HepG2 (cell line): ENCODE data around the gene SUCLG1. TPM values are rescaled to one million over a fixed set of nuclear protein-coding genes. Genes with fewer than 3 reads are reported as not detected.
A peak's percentile ranks its signal among the peaks of the same experiment; 100 is the strongest.

Source experiments
- CENPBD1 ChIP-seq: sonication (generic); formaldehyde crosslinking; IDR thresholded peaks from 2 replicates; pipeline ENCODE4 v1.8.0; 2022; ENCODE audit warnings: missing genetic modification reagents, low read depth, mild to moderate bottlenecking, borderline replicate concordance
- CENPT ChIP-seq: sonication (generic); formaldehyde crosslinking; IDR thresholded peaks from 2 replicates; pipeline ENCODE4 v1.8.0; 2022; ENCODE audit warnings: low read depth, mild to moderate bottlenecking, moderate library complexity, missing genetic modification reagents
- CENPX ChIP-seq: sonication (generic); formaldehyde crosslinking; IDR thresholded peaks from 2 replicates; pipeline ENCODE4 v1.9.0; 2021; ENCODE audit warnings: mild to moderate bottlenecking, missing genetic modification reagents, moderate library complexity
- CHD2 ChIP-seq: IDR thresholded peaks from 2 replicates; pipeline ENCODE4 v1.6.1; 2011; ENCODE audit warnings: low read depth, low read length, improper control_type of control experiment
- ETV6 ChIP-seq: sonication (generic); formaldehyde crosslinking; conservative IDR thresholded peaks from 2 replicates; pipeline ENCODE4 v1.4.0; 2020; ENCODE audit warnings: missing genetic modification reagents
- HIC2 ChIP-seq: sonication (generic); formaldehyde crosslinking; IDR thresholded peaks from 2 replicates; pipeline ENCODE4 v1.9.0; 2022; ENCODE audit warnings: low read depth, missing genetic modification reagents
- MAZ ChIP-seq, 2 experiments: sonication (generic) in 1 of 2; formaldehyde crosslinking in 1 of 2; IDR thresholded peaks; 2 replicates each; pipeline versions ENCODE4 v1.5.0 to v1.6.1; 2012 to 2020; ENCODE audit warnings: low read depth in 2 of 2, mild to moderate bottlenecking in 2 of 2, borderline replicate concordance in 1 of 2, improper control_type of control experiment in 1 of 2, low read length in 1 of 2, missing genetic modification reagents in 1 of 2, moderate library complexity in 1 of 2
- NFKB2 ChIP-seq: sonication (generic); formaldehyde crosslinking; IDR thresholded peaks from 2 replicates; pipeline ENCODE4 v1.4.0; 2020; ENCODE audit warnings: missing genetic modification reagents, borderline replicate concordance
- POLR2AphosphoS2 ChIP-seq: IDR thresholded peaks from 2 replicates; pipeline ENCODE4 v1.6.1; 2011; ENCODE audit warnings: low read depth, low read length, improper control_type of control experiment
- SOX13 ChIP-seq, 3 experiments: fragments of 450-650 bp in 1 of 3; sonication (generic) in 1 of 3; formaldehyde crosslinking in 1 of 3; IDR thresholded peaks in 2 of 3; conservative IDR thresholded peaks in 1 of 3; 2 replicates each; pipeline versions ENCODE4 v1.5.0 to v1.6.1; 2016 to 2020; ENCODE audit warnings: antibody characterized with exemption in 1 of 3, mild to moderate bottlenecking in 1 of 3, missing compliant biosample characterization in 1 of 3, missing genetic modification reagents in 1 of 3, moderate library complexity in 1 of 3
- ZFAT ChIP-seq: sonication (generic); formaldehyde crosslinking; conservative IDR thresholded peaks from 2 replicates; pipeline ENCODE4 v1.8.1; 2023; ENCODE audit warnings: missing genetic modification reagents, inconsistent platforms
- ZNF124 ChIP-seq: sonication (generic); formaldehyde crosslinking; IDR thresholded peaks from 2 replicates; pipeline ENCODE4 v1.4.0; 2020; ENCODE audit warnings: missing genetic modification reagents
- ZNF136 ChIP-seq: sonication (generic); formaldehyde crosslinking; IDR thresholded peaks from 2 replicates; pipeline ENCODE4 v1.8.1; 2022; ENCODE audit warnings: low read depth, mild to moderate bottlenecking, moderate library complexity, missing genetic modification reagents
- ZNF180 ChIP-seq: sonication (generic); formaldehyde crosslinking; IDR thresholded peaks from 2 replicates; pipeline ENCODE4 v1.4.0; 2020; ENCODE audit warnings: low read depth, missing genetic modification reagents, borderline replicate concordance
- ZNF235 ChIP-seq: sonication (generic); formaldehyde crosslinking; IDR thresholded peaks from 2 replicates; pipeline ENCODE4 v1.8.1; 2023; ENCODE audit warnings: mild to moderate bottlenecking, missing genetic modification reagents, borderline replicate concordance
- ZNF335 ChIP-seq: sonication (generic); formaldehyde crosslinking; IDR thresholded peaks from 2 replicates; pipeline ENCODE4 v1.4.0; 2020; ENCODE audit warnings: missing genetic modification reagents
- ZNF609 ChIP-seq: sonication (generic); formaldehyde crosslinking; IDR thresholded peaks from 2 replicates; pipeline ENCODE4 v1.4.0; 2020; ENCODE audit warnings: mild to moderate bottlenecking, missing genetic modification reagents, borderline replicate concordance
- ZNF776 ChIP-seq: sonication (generic); formaldehyde crosslinking; IDR thresholded peaks from 2 replicates; pipeline ENCODE4 v1.4.0; 2020; ENCODE audit warnings: mild to moderate bottlenecking, missing genetic modification reagents
- ZNF792 ChIP-seq: IDR thresholded peaks from 2 replicates; pipeline ENCODE4 v1.6.1; 2016
- ZSCAN21 ChIP-seq: sonication (generic); formaldehyde crosslinking; IDR thresholded peaks from 2 replicates; pipeline ENCODE4 v1.8.0; 2022; ENCODE audit warnings: mild to moderate bottlenecking, missing genetic modification reagents, moderate library complexity, borderline replicate concordance
- polyA plus RNA-seq, 8 experiments: library from polyadenylated mRNA; depleted of rRNA in 3 of 8; stranded (reverse) in 7 of 8; unstranded in 1 of 8; fragments of >200 nt; fragmentation: Illumina TruSeq in 4 of 8; extraction: Trizol in 4 of 8; gene quantifications; 2 replicates each; pipeline versions ENCODE4 v1.2.1 to v1.2.3, GENCODE V29; 2011 to 2016; ENCODE audit warnings: low read depth in 4 of 8, missing spikeins in 1 of 8, mixed read lengths in 1 of 8; ENCODE audit not compliant: insufficient read depth in 1 of 8
- total RNA-seq, 5 experiments: library from RNA; depleted of rRNA; stranded (reverse); fragments of >200 nt; fragmentation: Illumina TruSeq; extraction: Trizol; gene quantifications; 2 replicates each; pipeline ENCODE4 v1.2.3, GENCODE V29; 2016; ENCODE audit warnings: low read depth in 1 of 5

SUCLG1 gene
- total and polyA plus RNA-seq, 2 of the 13 experiments (the other 11 are each of a cell fraction or from before 2014, with no cell fraction given), result 58.7 to 121 TPM

GRCh38 chr2:84461310-84461709 lies 2.2 kb upstream of the SUCLG1 start (continued):
- TF ChIP-seq ZNF609 (CRISPR knock-in tag) (no peak), SOX13 (IDR thresholded peaks at IDR 0.05) (no peak), SOX13 (CRISPR knock-in tag; conservative IDR thresholded peaks at IDR 0.05 in 1 of 2, IDR thresholded peaks at IDR 0.05 in 1 of 2) (no peak; a peak in 1 of 4 replicates), ZNF792 (CRISPR knock-in tag) (no peak), ZNF180 (CRISPR knock-in tag) (no peak), CENPBD1 (CRISPR knock-in tag) (no peak), ZNF136 (CRISPR knock-in tag) (no peak), ZSCAN21 (no peak), ZNF776 (CRISPR knock-in tag) (no peak), MAZ (IDR thresholded peaks at IDR 0.05; ENCODE audit: borderline replicate concordance, low read depth, low read length) (no peak), MAZ (CRISPR knock-in tag; IDR thresholded peaks at IDR 0.05; ENCODE audit: low read depth) (no peak), CHD2 (no peak), CENPX (CRISPR knock-in tag) (no peak), HIC2 (CRISPR knock-in tag) (no peak), ZNF235 (CRISPR knock-in tag) (no peak), ZNF124 (CRISPR knock-in tag) (no peak), ZFAT (no peak), CENPT (no peak), ZNF335 (CRISPR knock-in tag) (0 out of 2 replicates have a peak, but pooled peaks have one; percentile 64), ETV6 (CRISPR knock-in tag) (no peak), NFKB2 (CRISPR knock-in tag) (no peak), POLR2AphosphoS2 (no peak)
